ENCODE results near the gene ABCA5. TPM values are rescaled to one million over a fixed set of nuclear protein-coding genes. Genes with fewer than 3 reads are reported as not detected.

ABCA5 gene
- polyA plus RNA-seq, 4 donors: 11.5 to 135 (median 41.3) TPM

DNA sequence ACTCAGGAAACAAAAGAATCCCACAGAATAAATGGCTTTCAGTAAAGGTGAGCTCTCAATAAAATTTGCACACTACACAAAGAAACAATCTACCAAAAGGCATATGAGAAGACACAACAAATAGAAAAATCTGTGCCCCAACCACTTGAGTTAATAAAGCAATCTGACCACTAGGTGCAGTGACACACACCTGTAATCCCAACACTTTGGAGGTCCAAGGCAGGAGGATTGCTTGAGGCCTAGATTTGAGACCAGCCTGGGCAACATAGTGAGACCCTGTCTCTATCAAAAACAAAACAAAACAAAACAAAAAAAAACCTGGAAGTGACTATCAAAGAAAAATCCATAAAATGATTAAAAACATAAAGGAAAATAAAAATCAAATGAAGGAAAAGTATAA lies 9.6 kb upstream of the ABCA5 start:
- Histone ChIP-seq H3K36me3 (ENCODE audit: control insufficient read depth in 3 of 3, insufficient read depth in 2 of 3, low read depth in 1 of 3, low read length in 3 of 3) (no peaks in the 10 kb centered on the region), H3K4me1 (ENCODE audit: control insufficient read depth in 3 of 3, insufficient read depth in 2 of 3, low read depth in 1 of 3, low read length in 2 of 3) (no peaks in the 10 kb centered on the region), H3K27me3 (ENCODE audit: control insufficient read depth in 3 of 3, insufficient read depth in 3 of 3, low read length in 3 of 3) (no peaks in the 10 kb centered on the region), H3K9me3 (ENCODE audit: control insufficient read depth in 2 of 2, insufficient read depth in 1 of 2, low read depth in 1 of 2, low read length in 1 of 2) (no peaks in the 10 kb centered on the region), H3K4me3 (ENCODE audit: low read depth in 1 of 3, low read length in 3 of 3) (no peak overlapping the region), H3K27ac (ENCODE audit: low read depth in 1 of 3, low read length in 2 of 3) (no peak overlapping the region)
- FAIRE-seq (no peak), DNase-seq (no peak)

- H3K9me3 ChIP-seq (ENCODE audit: control insufficient read depth in 2 of 2, insufficient read depth in 1 of 2, low read depth in 1 of 2, low read length in 1 of 2): no peaks in the 10 kb centered on the region
- no peaks in the 10 kb centered on the region for H3K27me3 ChIP-seq (ENCODE audit: control insufficient read depth in 3 of 3, insufficient read depth in 3 of 3, low read length in 3 of 3)
- no peaks in the 10 kb centered on the region for H3K4me1 ChIP-seq (ENCODE audit: control insufficient read depth in 3 of 3, insufficient read depth in 2 of 3, low read depth in 1 of 3, low read length in 2 of 3)
- no peak overlapping the region for H3K4me3 ChIP-seq (ENCODE audit: low read depth in 1 of 3, low read length in 3 of 3)
- H3K27ac ChIP-seq (ENCODE audit: low read depth in 1 of 3, low read length in 2 of 3): no peak overlapping the region
- DNase-seq (peak; percentile 34 to 66), FAIRE-seq (no peak)
- WGBS, 3 donors: 9 to 19% (median 10%) methylated on average over 2 of the region's 2 CpGs
- H3K36me3 ChIP-seq (ENCODE audit: control insufficient read depth in 3 of 3, insufficient read depth in 2 of 3, low read depth in 1 of 3, low read length in 3 of 3): no peaks in the 10 kb centered on the region
Measured at GRCh38 chr17:69335058-69335457, 8.1 kb upstream of the ABCA5 start.

GRCh38 chr17:69333561-69333960 lies 6.6 kb upstream of the ABCA5 start:
- Histone ChIP-seq H3K27me3 (ENCODE audit: control insufficient read depth in 3 of 3, insufficient read depth in 3 of 3, low read length in 3 of 3) (peaks cover 0 to 2% (median 0%) of the 10 kb centered on the region in 3 donors), H3K4me1 (ENCODE audit: control insufficient read depth in 3 of 3, insufficient read depth in 2 of 3, low read depth in 1 of 3, low read length in 2 of 3) (no peaks in the 10 kb centered on the region), H3K36me3 (ENCODE audit: control insufficient read depth in 3 of 3, insufficient read depth in 2 of 3, low read depth in 1 of 3, low read length in 3 of 3) (no peaks in the 10 kb centered on the region), H3K4me3 (ENCODE audit: low read depth in 1 of 3, low read length in 3 of 3) (no peak overlapping the region), H3K9me3 (ENCODE audit: control insufficient read depth in 2 of 2, insufficient read depth in 1 of 2, low read depth in 1 of 2, low read length in 1 of 2) (no peaks in the 10 kb centered on the region), H3K27ac (ENCODE audit: low read depth in 1 of 3, low read length in 2 of 3) (no peak overlapping the region)
- FAIRE-seq (no peak), DNase-seq (no peak)

DNA sequence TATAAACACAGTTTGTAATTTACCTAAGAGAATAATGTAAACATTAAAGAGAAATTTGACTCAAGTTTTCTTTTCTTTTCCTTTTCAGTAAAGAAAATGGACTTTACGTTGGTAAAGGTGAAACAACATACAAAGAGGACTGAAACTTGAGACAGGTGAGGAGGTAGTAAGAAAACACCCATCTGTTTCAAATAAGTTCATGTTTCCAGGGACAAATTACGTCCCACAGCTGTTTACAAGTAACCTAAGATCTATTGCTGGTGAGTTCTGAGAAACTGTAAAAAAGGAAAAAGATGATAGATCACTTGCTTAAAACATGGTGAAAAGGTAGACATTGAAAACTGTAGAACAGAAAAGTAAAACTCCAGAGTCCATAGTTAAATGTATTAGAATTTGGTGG lies 4.8 kb upstream of the ABCA5 start:
- H3K4me3 ChIP-seq (ENCODE audit: low read depth in 1 of 3, low read length in 3 of 3): no peak overlapping the region
- WGBS, 3 donors: 75 to 86% (median 77%) methylated on average over 2 of the region's 2 CpGs
- H3K4me1 ChIP-seq (ENCODE audit: control insufficient read depth in 3 of 3, insufficient read depth in 2 of 3, low read depth in 1 of 3, low read length in 2 of 3): peaks cover 0 to 4% (median 0%) of the 10 kb centered on the region in 3 donors
- H3K27me3 ChIP-seq (ENCODE audit: control insufficient read depth in 3 of 3, insufficient read depth in 3 of 3, low read length in 3 of 3): peaks cover 0 to 2% (median 0%) of the 10 kb centered on the region in 3 donors
- FAIRE-seq (no peak), DNase-seq (no peak)
- H3K9me3 ChIP-seq (ENCODE audit: control insufficient read depth in 2 of 2, insufficient read depth in 1 of 2, low read depth in 1 of 2, low read length in 1 of 2): no peaks in the 10 kb centered on the region
- H3K27ac ChIP-seq (ENCODE audit: low read depth in 1 of 3, low read length in 2 of 3): no peak overlapping the region
- H3K36me3 ChIP-seq (ENCODE audit: control insufficient read depth in 3 of 3, insufficient read depth in 2 of 3, low read depth in 1 of 3, low read length in 3 of 3): no peaks in the 10 kb centered on the region

GRCh38 chr17:69326377-69327059 lies 415 bp downstream of the ABCA5 start:
- 0 to 1% (median 1%) methylated on average over 48 to 51 of the region's 51 CpGs for WGBS, 3 donors
- H3K4me3 ChIP-seq (ENCODE audit: low read depth in 1 of 3, low read length in 3 of 3): peak overlapping the region; percentile 59 to 92 (median 90)
- peaks cover 3 to 11% (median 9%) of the 10 kb centered on the region in 3 donors for H3K4me1 ChIP-seq (ENCODE audit: control insufficient read depth in 3 of 3, insufficient read depth in 2 of 3, low read depth in 1 of 3, low read length in 2 of 3)
- H3K27ac ChIP-seq (ENCODE audit: low read depth in 1 of 3, low read length in 2 of 3): peak overlapping the region; percentile 93 to 97 (median 97)
- H3K36me3 ChIP-seq (ENCODE audit: control insufficient read depth in 3 of 3, insufficient read depth in 2 of 3, low read depth in 1 of 3, low read length in 3 of 3): peaks cover 0 to 3% (median 2%) of the 10 kb centered on the region in 3 donors
- H3K27me3 ChIP-seq (ENCODE audit: control insufficient read depth in 3 of 3, insufficient read depth in 3 of 3, low read length in 3 of 3): peaks cover 0 to 2% (median 0%) of the 10 kb centered on the region in 3 donors
- no peak for FAIRE-seq
- H3K9me3 ChIP-seq (ENCODE audit: control insufficient read depth in 2 of 2, insufficient read depth in 1 of 2, low read depth in 1 of 2, low read length in 1 of 2): no peaks in the 10 kb centered on the region
- DNase-seq: peak; percentile 53 to 64

DNA sequence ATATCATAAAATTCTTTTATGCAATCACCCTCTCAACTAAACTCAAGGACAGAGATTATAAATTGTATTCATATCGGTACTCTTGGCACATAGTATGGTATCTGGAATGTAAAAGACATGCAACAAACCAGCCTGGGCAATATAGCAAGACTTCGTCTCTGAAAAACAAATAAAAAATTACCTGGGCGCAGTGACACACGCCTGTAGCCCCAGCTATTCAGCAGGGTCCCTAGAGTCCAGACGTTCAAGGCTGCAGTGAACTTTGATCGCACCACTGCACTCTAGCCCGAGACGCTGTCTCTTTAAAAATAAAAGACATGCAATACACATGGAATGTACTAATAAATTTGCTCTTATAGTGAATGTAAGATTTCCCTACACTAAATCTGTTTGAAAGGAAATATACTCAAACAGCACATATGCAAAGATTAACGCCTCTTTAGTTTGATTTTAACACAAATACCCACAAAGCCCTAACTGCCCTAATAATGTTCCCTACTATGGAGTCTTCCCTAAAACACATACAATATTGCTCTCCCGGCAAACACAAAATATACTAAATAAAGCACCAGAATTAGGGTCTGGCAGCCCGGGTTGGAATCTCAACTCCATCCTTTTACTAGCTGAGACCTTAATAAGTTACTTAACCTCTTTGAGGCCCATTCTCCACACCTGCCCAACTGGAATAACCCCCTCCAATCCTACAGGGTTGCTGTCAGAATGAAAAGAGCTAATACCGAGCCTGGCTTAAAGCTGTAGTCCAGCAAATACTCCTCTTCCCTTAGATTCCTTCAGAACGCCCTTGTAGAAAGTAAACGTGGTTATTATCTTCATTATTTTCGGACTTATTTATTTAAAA lies 1.2 kb downstream of the ABCA5 start:
- Histone ChIP-seq H3K4me1 (ENCODE audit: control insufficient read depth in 3 of 3, insufficient read depth in 2 of 3, low read depth in 1 of 3, low read length in 2 of 3) (peaks cover 3 to 11% (median 9%) of the 10 kb centered on the region in 3 donors), H3K27ac (ENCODE audit: low read depth in 1 of 3, low read length in 2 of 3) (peak overlapping the region; percentile 93 to 97 (median 97)), H3K27me3 (ENCODE audit: control insufficient read depth in 3 of 3, insufficient read depth in 3 of 3, low read length in 3 of 3) (peaks cover 0 to 2% (median 0%) of the 10 kb centered on the region in 3 donors), H3K36me3 (ENCODE audit: control insufficient read depth in 3 of 3, insufficient read depth in 2 of 3, low read depth in 1 of 3, low read length in 3 of 3) (peaks cover 0 to 3% (median 2%) of the 10 kb centered on the region in 3 donors), H3K9me3 (ENCODE audit: control insufficient read depth in 2 of 2, insufficient read depth in 1 of 2, low read depth in 1 of 2, low read length in 1 of 2) (no peaks in the 10 kb centered on the region), H3K4me3 (ENCODE audit: low read depth in 1 of 3, low read length in 3 of 3) (peak overlapping the region; percentile 59 to 92 (median 90))
- no peak for FAIRE-seq
- WGBS, 3 donors: 15 to 42% (median 27%) methylated on average over 15 of the region's 15 CpGs
- DNase-seq: peak; percentile 77 to 85

DNA sequence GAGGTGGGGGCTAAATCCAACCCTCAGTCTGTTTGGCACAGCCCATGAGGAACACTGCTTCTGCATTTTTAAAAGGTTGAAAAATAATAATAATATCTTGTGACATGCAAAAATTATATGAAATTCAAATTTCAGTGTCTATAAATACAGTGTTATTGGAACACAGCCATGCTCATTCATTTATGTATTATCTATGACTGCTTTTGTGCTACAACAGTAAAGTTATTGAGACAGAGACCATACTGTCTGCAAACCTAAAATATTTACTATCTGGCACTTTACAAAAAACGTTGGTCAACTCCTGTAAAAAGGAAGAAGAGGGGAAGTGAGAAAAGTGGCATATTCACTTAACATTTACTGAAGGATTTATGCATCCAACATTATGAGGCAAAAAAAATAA lies 3.1 kb downstream of the ABCA5 start:
- FAIRE-seq (no peak), DNase-seq (no peak)
- WGBS, 3 donors: 26 to 37% (median 29%) methylated on average over 1 of the region's 1 CpG
- Histone ChIP-seq H3K27me3 (ENCODE audit: control insufficient read depth in 3 of 3, insufficient read depth in 3 of 3, low read length in 3 of 3) (no peaks in the 10 kb centered on the region), H3K9me3 (ENCODE audit: control insufficient read depth in 2 of 2, insufficient read depth in 1 of 2, low read depth in 1 of 2, low read length in 1 of 2) (no peaks in the 10 kb centered on the region), H3K4me1 (ENCODE audit: control insufficient read depth in 3 of 3, insufficient read depth in 2 of 3, low read depth in 1 of 3, low read length in 2 of 3) (peaks cover 3 to 11% (median 9%) of the 10 kb centered on the region in 3 donors), H3K4me3 (ENCODE audit: low read depth in 1 of 3, low read length in 3 of 3) (no peak overlapping the region), H3K36me3 (ENCODE audit: control insufficient read depth in 3 of 3, insufficient read depth in 2 of 3, low read depth in 1 of 3, low read length in 3 of 3) (peaks cover 0 to 3% (median 2%) of the 10 kb centered on the region in 3 donors), H3K27ac (ENCODE audit: low read depth in 1 of 3, low read length in 2 of 3) (no peak overlapping the region)

GRCh38 chr17:69320908-69321238 lies 6.1 kb downstream of the ABCA5 start:
- H3K36me3 ChIP-seq (ENCODE audit: control insufficient read depth in 3 of 3, insufficient read depth in 2 of 3, low read depth in 1 of 3, low read length in 3 of 3): peaks cover 0 to 3% (median 2%) of the 10 kb centered on the region in 3 donors
- no peaks in the 10 kb centered on the region for H3K9me3 ChIP-seq (ENCODE audit: control insufficient read depth in 2 of 2, insufficient read depth in 1 of 2, low read depth in 1 of 2, low read length in 1 of 2)
- peaks cover 3 to 9% (median 5%) of the 10 kb centered on the region in 3 donors for H3K4me1 ChIP-seq (ENCODE audit: control insufficient read depth in 3 of 3, insufficient read depth in 2 of 3, low read depth in 1 of 3, low read length in 2 of 3)
- H3K27me3 ChIP-seq (ENCODE audit: control insufficient read depth in 3 of 3, insufficient read depth in 3 of 3, low read length in 3 of 3): no peaks in the 10 kb centered on the region
- FAIRE-seq: no peak
- H3K4me3 ChIP-seq (ENCODE audit: low read depth in 1 of 3, low read length in 3 of 3): no peak overlapping the region
- H3K27ac ChIP-seq (ENCODE audit: low read depth in 1 of 3, low read length in 2 of 3): no peak overlapping the region
- WGBS, 3 donors: 96 to 99% (median 99%) methylated on average over 4 of the region's 4 CpGs
- no peak for DNase-seq
